Nephron progenitor cell (in vitro differentiated cells): Measurements from ENCODE around the gene PAK5.

Source experiments
- DNase-seq: peaks from one replicate; pipeline ENCODE4 v3.0.0; 2021
- H3K27ac Mint-ChIP-seq: 2 replicates; pipeline ENCODE4 v1.8.0; 2021; ENCODE audit warnings: mild to moderate bottlenecking, moderate library complexity, mixed read lengths
- H3K27me3 Mint-ChIP-seq: 2 replicates; pipeline ENCODE4 v1.8.0; 2021; ENCODE audit warnings: mild to moderate bottlenecking, low read depth, mixed read lengths; ENCODE audit not compliant: poor library complexity
- H3K36me3 Mint-ChIP-seq: 2 replicates; pipeline ENCODE4 v1.8.0; 2021; ENCODE audit warnings: low read depth, mixed read lengths
- H3K4me1 Mint-ChIP-seq: 2 replicates; pipeline ENCODE4 v1.8.0; 2021; ENCODE audit warnings: mixed read lengths
- H3K4me3 Mint-ChIP-seq: 2 replicates; pipeline ENCODE4 v1.8.0; 2021; ENCODE audit warnings: mild to moderate bottlenecking, moderate library complexity, mixed read lengths
- H3K9me3 Mint-ChIP-seq: 2 replicates; pipeline ENCODE4 v1.8.0; 2021; ENCODE audit warnings: mild to moderate bottlenecking, moderate library complexity, mixed read lengths
- TF ChIP-seq, protein P1 (sequence below): fragments of 200-600 bp; sonication (generic); IDR thresholded peaks from 2 replicates; pipeline ENCODE4 v1.5.0; 2021; ENCODE audit warnings: antibody characterized with exemption

Gene PAK5

DNA sequence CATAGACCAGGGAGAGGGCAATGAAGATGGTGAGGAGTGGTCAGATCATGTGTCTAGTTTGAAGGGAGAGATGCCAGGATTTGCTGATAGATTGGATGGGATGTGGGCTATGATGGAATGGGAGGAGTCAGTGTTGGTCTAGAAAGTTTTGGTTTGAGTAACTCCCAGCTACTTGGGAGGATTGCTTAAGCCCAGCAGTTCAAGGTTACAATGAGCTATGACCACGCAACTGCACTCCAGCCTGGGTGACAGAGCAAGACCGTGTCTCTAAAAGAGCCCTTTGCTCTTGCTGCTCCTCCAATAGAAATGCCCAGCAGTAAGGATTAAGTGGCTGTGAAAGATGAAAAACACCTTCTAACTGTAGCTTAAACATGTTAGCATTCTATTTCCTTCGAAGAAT lies 342.7 kb downstream of the PAK5 start:
- Mint-ChIP-seq H3K27ac (no peak overlapping the region), H3K36me3 (no peaks in the 10 kb centered on the region), H3K4me3 (no peak overlapping the region), H3K4me1 (no peaks in the 10 kb centered on the region), H3K27me3 (peaks cover 13% of the 10 kb centered on the region), H3K9me3 (no peaks in the 10 kb centered on the region)
- no peak for DNase-seq
- TF ChIP-seq, protein P1, sequence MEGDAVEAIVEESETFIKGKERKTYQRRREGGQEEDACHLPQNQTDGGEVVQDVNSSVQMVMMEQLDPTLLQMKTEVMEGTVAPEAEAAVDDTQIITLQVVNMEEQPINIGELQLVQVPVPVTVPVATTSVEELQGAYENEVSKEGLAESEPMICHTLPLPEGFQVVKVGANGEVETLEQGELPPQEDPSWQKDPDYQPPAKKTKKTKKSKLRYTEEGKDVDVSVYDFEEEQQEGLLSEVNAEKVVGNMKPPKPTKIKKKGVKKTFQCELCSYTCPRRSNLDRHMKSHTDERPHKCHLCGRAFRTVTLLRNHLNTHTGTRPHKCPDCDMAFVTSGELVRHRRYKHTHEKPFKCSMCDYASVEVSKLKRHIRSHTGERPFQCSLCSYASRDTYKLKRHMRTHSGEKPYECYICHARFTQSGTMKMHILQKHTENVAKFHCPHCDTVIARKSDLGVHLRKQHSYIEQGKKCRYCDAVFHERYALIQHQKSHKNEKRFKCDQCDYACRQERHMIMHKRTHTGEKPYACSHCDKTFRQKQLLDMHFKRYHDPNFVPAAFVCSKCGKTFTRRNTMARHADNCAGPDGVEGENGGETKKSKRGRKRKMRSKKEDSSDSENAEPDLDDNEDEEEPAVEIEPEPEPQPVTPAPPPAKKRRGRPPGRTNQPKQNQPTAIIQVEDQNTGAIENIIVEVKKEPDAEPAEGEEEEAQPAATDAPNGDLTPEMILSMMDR: no peak

DNA sequence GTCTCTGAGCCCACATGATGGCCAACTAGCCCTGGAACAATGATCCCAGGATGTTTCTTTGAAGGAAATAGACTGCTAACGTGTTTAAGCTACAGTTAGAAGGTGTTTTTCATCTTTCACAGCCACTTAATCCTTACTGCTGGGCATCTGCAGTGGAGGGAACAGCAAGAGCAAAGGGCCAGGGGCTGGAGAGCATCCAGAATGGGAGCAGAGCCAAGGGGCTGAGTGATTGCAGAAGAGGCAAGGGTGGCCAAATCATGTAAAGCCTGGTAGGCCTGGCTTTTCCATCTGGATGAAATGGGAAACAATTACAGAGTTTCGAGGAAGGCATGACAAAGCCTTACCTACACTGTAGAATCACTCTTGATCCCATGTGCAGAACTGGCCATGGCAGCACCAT lies 343.2 kb downstream of the PAK5 start:
- TF ChIP-seq, protein P1: no peak
- Mint-ChIP-seq H3K4me3 (no peak overlapping the region), H3K27me3 (peaks cover 13% of the 10 kb centered on the region), H3K27ac (no peak overlapping the region), H3K9me3 (no peaks in the 10 kb centered on the region), H3K36me3 (no peaks in the 10 kb centered on the region), H3K4me1 (no peaks in the 10 kb centered on the region)
- no peak for DNase-seq

DNA sequence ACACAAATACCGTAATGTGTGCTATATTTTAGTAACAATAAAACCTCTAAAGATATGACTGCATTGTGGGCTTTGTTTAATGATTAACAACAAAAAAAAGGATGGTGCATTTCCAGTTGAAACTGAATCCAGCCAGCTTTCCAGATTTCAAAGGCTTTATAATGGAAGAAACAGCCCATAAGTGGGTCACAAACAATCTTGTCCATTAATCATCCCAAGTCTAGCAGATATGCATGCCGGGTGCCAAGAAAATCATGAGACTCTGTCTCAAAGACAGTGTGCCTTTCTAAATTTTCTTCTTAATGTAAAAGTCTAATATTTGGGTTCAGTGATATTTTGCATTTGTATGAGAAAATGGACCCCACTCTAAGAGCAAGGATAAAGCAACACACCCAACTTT lies 345.1 kb downstream of the PAK5 start:
- Mint-ChIP-seq H3K27ac (no peak overlapping the region), H3K36me3 (no peaks in the 10 kb centered on the region), H3K4me1 (no peaks in the 10 kb centered on the region), H3K27me3 (peaks cover 16% of the 10 kb centered on the region), H3K9me3 (no peaks in the 10 kb centered on the region), H3K4me3 (no peak overlapping the region)
- DNase-seq: no peak
- TF ChIP-seq, protein P1: no peak

DNA sequence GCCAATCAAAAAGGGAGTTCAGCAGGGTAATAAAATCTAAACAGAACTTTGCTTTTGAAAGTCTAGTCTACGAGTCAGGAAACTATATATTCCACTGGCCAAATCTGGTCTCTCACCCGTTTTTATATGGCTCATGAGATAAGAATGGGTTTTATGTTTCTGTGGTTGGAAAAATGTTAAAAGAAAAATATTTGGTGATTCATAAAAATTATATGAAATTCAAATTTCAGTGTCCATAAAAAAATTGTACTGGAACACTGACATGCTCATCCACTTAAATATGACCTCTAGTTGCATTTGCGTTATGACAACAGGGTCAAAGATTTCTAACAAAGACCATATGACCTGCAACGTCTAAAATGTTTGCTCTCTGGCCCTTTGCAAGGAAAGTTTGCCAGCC lies 346.8 kb downstream of the PAK5 start:
- Mint-ChIP-seq H3K27ac (no peak overlapping the region), H3K4me3 (no peak overlapping the region), H3K9me3 (no peaks in the 10 kb centered on the region), H3K36me3 (no peaks in the 10 kb centered on the region), H3K27me3 (peaks cover 16% of the 10 kb centered on the region), H3K4me1 (no peaks in the 10 kb centered on the region)
- TF ChIP-seq, protein P1: no peak
- DNase-seq: no peak

- no peaks in the 10 kb centered on the region for H3K36me3 Mint-ChIP-seq
- H3K4me3 Mint-ChIP-seq: no peak overlapping the region
- H3K27ac Mint-ChIP-seq: no peak overlapping the region
- no peak for DNase-seq
- TF ChIP-seq, protein P1: no peak
- no peaks in the 10 kb centered on the region for H3K9me3 Mint-ChIP-seq
- peaks cover 1% of the 10 kb centered on the region for H3K4me1 Mint-ChIP-seq
- peaks cover 11% of the 10 kb centered on the region for H3K27me3 Mint-ChIP-seq
Observed at GRCh38 chr20:9491324-9491723, 347.6 kb downstream of the PAK5 start.

DNA sequence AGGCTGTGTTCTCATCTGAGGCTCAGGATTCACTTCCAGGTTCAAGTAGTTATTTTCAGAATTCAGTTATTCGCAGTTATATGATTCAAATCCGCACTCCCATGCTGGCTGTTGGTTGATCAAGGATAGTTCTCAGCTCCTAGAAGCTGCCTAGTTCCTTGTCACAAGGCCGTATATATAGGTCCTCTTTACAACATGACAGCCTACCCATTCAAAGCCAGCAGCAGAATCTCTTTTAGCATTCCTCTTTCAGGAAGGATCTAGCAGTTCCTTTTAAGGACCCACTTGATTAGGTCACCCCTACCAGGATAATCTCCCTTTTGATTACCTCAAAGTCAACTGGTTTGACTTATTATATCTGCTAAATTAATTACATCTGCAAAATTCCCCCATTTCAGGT lies 348.2 kb downstream of the PAK5 start:
- TF ChIP-seq, protein P1: no peak
- no peaks in the 10 kb centered on the region for H3K9me3 Mint-ChIP-seq
- H3K27me3 Mint-ChIP-seq: peaks cover 7% of the 10 kb centered on the region
- H3K4me3 Mint-ChIP-seq: no peak overlapping the region
- H3K36me3 Mint-ChIP-seq: no peaks in the 10 kb centered on the region
- H3K4me1 Mint-ChIP-seq: peaks cover 8% of the 10 kb centered on the region
- no peak overlapping the region for H3K27ac Mint-ChIP-seq
- DNase-seq: no peak
